ENCODE data around the gene COX7B2.

COX7B2 gene

DNA sequence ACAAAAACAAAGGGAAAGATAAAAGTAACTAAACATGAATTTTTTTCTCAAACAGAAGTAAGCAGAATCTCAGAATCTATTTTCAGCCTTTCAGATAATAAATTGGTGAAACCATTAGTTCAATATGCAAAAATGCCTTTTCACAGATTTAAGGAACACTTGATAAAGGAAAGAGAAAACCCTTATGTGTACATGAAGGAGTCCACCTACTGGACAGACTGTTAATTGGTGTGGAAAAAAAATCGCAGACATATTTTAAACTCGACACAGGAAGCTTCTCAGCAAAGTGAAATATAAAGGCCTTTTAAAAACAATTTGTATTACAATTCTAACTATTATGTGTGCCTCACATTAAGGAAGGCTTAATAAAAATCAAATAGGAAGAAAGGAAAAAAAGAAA lies 22.3 kb downstream of the COX7B2 start:
- no peak for DNase-seq

- DNase-seq: no peak
These were observed 30.4 kb downstream of the COX7B2 start for GRCh38 chr4:46878641-46879040.

DNA sequence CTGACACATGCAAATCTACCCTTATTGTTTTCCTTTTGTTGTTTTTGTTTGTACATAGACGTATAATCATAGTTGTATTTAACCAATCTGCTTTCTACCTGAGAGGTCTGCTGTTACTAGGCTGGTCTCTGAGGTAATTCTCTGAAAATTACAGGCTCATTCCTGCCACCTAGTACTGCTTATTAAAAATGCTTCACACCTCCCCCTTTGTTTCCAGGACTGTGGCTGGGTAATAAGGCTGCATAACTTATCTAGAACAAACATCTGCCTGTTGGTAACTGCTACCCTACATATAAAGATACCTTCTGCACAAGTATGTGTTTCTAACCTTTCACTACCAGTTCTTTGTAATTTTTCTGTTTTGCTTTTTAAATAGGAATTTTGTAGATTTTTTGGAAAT lies 34.2 kb downstream of the COX7B2 start:
- no peak for DNase-seq

DNA sequence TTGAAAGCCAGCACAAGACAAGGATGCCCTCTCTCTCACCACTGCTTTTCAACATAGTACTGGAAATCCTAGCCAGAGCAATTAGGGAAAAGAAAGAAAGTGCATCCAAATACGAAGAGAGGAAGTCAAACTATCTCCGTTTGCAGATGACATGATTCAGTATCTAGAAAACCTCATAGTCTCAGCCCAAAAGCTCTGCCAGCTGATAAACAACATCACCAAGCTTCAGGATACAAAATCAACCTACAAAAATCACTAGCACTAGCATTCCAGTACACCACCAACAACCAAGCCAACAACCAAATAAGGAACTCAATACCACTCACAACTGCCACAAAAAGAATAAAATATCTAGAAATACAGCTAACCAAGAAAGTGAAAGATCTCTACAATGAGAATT lies 38.6 kb downstream of the COX7B2 start:
- DNase-seq: no peak

GRCh38 chr4:46856333-46856732 lies 52.7 kb downstream of the COX7B2 start:
- no peak for DNase-seq

DNA sequence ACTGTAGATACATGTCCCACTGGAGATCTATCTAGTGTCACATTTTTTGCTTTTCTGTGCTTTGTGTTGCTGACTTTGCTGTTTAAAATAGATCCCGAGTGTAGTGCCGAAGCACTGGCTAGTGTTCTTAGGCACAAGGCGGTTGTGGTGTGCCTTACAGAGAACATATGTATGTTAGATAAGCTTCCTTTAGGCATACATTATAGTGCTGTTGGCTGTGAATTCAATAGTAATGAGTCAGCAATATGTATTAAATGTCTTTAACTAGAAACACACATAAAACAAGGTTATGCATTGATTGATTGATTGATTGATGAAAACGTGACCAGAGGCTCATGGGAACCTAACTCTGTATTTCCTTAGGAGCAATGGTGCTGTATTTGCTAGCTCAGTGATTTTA lies 56.2 kb downstream of the COX7B2 start:
- no peak for DNase-seq

GRCh38 chr4:46850026-46850425 lies 59.0 kb downstream of the COX7B2 start:
- no peak for DNase-seq

DNA sequence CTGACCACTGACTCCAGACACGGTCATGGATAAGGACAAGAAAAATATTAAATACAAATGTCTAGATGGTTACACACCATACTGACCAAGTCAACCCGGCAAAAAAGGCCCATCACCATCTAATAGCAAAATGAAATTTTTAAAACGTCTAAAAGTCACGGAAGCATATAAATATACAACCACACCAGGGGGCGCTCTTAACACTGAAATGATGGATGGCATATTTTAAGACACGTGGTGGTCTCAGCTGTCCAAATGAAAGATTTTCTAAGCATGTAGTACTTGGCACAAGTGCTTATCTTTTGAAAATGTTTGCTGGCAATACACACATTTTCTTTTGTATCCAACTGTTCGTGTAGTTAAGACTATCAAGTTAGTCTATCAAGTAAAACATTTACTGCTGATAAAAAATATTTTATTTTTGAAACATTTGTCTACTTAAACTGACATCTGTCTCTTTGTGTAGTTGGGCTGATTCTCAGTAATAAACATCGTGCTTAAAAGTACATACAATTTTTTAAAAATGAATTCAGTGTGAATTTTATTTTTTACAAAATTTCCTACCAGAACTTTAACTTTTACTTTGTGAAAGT lies 64.6 kb downstream of the COX7B2 start:
- DNase-seq: peak; percentile 25 to 47

DNA sequence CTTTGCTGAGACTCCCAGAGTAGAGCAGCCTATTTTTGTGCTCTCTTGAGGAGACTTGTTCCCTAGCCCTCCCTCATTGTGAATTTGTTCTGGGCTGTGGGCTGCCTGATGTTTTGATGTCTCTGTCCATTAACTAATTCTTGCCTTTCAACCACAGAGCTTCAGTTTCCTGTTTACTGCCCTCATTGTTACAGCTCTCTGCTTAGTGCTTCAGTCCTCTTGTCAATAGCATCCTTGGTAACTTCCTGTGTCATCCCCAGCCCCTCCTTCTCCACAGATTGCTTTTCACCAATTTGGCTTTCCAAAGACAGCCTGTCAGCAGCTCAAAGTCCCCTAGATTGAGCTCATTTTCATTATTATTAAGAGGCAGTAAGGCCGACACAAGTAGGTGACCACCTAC lies 69.9 kb downstream of the COX7B2 start:
- DNase-seq: no peak

GRCh38 chr4:46837639-46838038 lies 71.4 kb downstream of the COX7B2 start:
- DNase-seq: no peak

GRCh38 chr4:46836584-46836983 lies 72.5 kb downstream of the COX7B2 start:
- no peak for DNase-seq

GRCh38 chr4:46830971-46831454 lies 78.0 kb downstream of the COX7B2 start:
- no peak for DNase-seq

DNA sequence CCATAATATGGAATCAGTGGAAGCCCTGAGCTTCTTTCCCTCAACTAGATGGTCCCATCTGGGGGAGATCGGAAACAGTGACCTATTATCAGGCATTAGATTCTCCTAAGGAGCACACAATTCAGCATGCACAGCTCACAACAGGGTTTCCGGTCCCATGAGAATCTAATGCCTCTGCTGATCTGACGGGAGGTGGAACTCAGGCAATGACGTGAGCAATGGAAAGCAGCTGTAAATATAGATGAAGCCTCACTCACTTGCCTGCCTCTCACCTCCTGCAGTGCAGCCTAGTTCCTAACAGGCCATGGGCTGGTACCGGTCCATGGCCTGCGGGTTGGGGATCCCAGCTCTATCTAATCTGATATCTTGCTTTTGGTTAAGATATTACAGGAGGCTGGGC lies 88.9 kb downstream of the COX7B2 start:
- no peak for DNase-seq

GRCh38 chr4:46819095-46819494 lies 90.0 kb downstream of the COX7B2 start:
- no peak for DNase-seq

- no peak for DNase-seq
These were observed 90.4 kb downstream of the COX7B2 start for GRCh38 chr4:46818604-46819003.

DNA sequence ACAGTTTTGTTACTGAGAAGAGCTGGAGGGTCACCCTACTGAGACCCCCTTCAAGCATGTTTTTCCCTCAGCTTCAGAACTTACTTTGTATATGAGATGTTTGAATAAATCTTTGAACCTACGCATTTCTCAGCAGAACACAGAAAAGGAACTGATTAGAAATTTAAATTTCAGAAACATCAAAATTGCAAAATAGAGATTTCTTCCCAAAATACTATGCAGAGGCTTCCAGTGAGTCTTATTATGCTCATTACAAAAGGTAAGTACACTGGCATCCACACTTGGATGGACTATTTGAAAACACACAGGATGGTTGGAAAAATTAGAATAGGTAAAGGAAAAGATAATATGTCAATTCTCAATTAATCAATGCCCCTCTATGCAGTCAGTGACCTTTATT lies 91.2 kb downstream of the COX7B2 start:
- no peak for DNase-seq

GRCh38 chr4:46804781-46805413 lies 104.1 kb downstream of the COX7B2 start:
- DNase-seq: no peak

GRCh38 chr4:46793036-46793435 lies 116.0 kb downstream of the COX7B2 start:
- DNase-seq: no peak

DNA sequence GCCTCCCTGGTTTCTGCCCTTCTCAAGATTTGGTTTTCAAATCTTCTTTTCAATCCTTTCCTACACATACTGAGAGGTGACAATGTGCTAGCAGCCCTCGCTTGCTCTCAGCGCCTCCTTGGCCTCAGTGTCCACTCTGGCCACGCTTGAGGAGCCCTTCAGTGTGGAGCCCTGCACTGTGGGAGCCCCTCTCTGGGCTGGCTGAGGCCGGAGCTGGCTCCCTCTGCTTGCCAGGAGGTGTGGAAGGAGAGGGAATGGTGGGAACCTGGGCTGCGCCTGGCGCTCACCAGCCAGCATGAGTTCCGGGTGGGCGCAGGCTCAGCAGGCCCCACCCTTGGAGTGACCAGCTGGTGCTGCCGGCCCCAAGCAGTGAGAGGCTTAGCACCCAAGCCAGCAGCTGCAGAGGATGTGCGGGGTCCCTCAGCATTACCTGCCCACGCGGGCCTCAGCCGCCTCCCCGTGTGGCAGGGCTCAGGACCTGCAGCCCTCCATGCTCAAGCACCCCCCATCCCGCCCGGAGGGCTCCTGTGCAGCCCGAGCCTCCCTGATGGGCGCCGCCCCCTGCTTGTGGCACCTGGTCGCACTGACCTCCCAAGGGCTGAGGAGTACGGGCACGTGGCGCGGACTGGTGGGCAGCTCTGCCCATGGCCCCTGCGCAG lies 127.5 kb downstream of the COX7B2 start:
- DNase-seq: no peak

DNA sequence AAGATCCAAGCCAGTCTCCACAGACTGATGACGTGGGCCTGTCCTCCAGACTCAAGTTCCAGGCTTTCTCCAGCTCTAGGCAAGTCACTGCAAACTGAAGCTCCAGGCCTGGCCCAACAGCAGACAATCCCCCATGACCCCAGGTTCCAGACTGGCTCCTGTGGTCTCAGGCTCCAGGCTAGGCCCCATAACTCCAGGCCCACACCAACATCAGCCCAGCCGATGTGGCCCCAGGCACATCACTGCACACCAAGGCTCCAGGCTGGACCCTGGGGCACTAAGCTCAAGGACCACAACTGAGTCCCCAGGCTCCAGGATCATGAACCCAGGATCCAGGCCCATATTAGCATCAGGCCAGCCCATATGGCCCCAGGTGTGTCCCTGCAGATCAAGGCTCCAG lies 143.6 kb downstream of the COX7B2 start:
- no peak for DNase-seq

DNA sequence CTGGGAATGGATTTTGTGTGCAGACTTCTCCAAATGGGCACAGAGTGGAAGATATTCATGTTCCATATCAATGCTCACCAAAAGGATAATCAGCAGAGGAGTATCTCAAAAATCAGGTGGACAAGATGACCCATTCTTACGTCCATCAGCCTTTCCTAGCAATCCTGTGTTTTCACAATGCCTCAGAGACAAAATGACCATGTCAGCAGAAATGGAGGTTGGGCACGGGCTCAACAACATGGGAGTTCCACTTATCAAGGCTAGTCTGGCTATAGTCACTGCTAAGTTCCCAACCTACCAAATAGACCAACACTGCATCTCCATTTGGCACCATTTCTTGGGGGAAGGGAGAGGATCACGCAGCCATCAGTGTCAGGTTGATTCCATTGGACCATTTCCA lies 179.0 kb downstream of the COX7B2 start:
- DNase-seq: no peak

GRCh38 chr4:46720055-46720454 lies 189.0 kb downstream of the COX7B2 start:
- no peak for DNase-seq

DNA sequence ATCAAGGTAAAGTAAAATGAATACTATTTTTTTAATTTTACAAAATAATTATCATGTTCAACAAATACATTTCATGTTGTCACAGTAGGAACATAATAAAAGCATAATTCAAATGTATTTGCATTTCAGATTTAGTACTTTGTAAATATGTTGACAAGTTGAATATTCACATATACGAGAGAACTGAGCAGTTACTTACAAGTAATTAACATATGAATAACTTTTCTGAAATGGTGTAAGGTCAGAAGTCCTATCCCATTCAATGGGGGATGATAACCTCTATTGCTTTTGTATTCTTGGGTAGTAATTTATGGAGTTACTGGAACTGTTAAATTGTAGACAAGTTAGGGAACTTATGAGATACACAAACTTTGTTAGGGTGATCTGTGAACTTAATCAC lies 191.1 kb downstream of the COX7B2 start:
- no peak for DNase-seq

DNA sequence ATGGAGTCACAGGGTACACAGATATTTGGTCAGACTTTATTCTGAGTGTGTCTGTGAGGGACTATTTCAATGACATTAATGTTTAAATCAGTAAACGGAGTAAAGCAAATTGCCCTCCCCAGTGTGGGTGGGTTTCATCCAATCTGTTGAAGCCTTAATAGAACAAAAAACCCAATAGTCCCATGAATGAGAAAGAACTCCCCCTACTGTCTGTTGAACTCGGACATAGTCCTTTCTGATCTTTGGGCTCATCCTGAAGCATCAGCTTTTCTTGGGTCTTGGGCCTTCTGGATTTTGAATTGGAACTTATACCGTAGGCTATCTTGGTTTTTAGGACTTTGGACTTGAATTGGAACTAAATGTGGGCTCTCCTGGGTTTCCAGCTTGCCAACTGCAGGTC lies 193.6 kb downstream of the COX7B2 start:
- no peak for DNase-seq

DNA sequence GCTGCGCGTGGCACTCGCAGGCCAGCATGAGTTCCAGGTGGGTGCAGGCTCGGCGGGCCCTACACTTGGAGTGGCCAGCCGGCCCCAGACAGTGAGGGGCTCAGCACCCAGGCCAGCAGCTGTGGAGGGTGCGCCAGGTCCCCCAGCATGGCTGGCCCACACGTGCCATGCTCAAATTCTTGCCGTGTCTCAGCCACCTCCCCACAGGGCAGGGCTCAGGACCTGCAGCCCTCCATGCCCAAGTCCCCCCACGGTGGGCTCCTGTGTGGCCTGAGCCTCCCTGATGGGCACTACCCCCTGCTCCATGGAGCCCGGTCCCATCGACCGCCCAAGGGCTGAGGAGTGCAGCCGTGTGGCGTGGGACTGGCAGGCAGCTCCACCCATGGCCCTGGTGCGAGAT lies 210.2 kb downstream of the COX7B2 start:
- no peak for DNase-seq

All from activated CD4-positive, alpha-beta T cell treated with anti-CD3 and anti-CD28 coated beads, Interleukin-2, amount 50 U/mL, for 48 hours (primary cell).